Measurements from ENCODE around the gene SPCS2. TPM values are rescaled to one million over a fixed set of nuclear protein-coding genes. Genes with fewer than 3 reads are reported as not detected.

The SPCS2 gene
- 26.9 and 48.7 TPM in 2 replicates for total RNA-seq

DNA sequence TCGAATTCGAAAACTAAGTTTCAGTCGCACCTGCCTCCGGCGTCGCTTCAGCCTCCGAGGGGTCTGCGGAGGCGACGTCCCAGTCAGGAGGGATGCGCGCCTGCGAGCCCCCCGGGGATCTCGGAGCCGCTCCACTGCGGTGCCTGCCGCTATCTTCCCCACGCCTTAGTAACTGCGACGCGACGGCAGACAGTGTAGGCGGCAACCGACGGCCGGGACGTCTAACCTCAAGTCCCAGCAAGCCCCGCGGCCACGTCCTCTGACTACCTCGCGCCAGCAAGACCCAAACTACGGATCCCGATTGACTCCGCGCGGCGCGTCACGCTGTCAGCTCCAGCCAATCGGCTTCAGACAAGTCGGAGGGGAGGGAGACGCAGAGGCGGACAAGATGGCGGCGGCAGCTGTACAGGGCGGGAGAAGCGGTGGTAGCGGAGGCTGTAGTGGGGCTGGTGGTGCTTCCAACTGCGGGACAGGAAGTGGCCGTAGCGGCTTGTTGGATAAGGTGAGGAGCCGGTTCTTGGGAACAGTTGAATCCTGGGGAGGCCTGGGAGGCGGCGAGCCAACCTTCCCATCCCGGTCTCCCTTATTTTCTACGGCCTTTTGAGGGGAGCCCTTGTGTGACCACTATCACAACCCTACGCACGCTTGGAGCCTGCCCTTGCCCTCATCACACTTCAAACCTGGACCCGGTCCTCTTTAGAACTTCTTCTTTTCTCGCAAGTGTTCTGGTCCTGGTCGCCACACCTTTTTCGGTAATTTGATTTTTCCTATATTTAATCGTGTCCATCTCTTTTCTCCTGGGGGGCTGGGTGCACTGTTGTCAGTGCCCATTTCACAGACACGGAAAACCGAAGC, at the start of gene SPCS2, which contains the start of gene XRRA1:
Gene SPCS2, plus strand, starts transcription at position 369 of the 855 bp plus-strand sequence. Its CDS starts 20 bp downstream, at position 389.
Gene XRRA1, minus strand, starts transcription at position 194 of the 855 bp plus-strand sequence. CDS start 8,213 bp downstream, outside the sequence.

DNA sequence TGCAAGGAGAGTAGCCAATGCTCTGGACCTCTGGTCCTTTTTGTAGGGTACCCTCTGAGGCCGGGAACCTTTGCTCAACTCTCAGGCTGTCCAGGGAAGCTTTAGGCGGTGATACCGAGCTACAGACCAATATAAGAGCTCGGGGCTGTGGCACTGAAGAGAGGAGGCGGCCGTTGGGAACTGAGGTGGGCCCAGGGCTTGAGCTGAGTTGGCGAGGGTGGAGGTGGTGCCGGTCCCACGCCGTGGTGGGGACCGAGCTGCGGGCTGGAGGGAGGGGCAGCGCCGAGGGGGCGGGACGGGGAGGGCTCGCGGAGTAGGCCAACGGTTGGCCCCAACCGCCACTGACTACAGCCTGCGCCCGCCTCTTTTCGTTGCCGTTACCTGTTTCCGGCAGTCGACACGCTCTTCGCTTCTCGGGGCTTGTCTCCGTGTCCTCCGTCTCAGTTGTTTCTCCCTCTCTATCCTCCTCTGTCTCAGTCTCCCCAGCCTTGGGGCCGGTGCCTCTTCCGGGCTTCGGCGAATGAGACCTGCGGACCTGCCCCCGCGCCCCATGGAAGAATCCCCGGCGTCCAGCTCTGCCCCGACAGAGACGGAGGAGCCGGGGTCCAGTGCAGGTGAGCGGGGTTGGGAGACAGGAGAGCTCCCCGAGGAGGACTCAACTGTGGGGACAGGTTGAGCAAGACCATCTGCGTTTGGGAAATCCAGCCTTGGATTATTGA, 39.6 kb downstream of the SPCS2 start, which contains the start of gene NEU3:
Gene NEU3, plus strand, starts transcription at position 393 of the 719 bp plus-strand sequence. Its CDS starts 128 bp downstream, at position 521.

Small RNA genes within 50 kb of the gene (small RNA-seq; reads per million reads assigned to genes)
- gene RNU6-216P = not detected

Other genes with a start within 250 kb of the SPCS2 start
- 0.39 TPM in 1 of 2 replicates, not detected in the other for gene CHRDL2, start 217.8 kb upstream of the SPCS2 start, total RNA-seq
- 35.7 and 39.6 TPM in 2 replicates for gene RNF169, start 200.4 kb upstream of the SPCS2 start, total RNA-seq
- gene XRRA1, start 175 bp upstream of the SPCS2 start, total RNA-seq = 11.4 and 29.3 TPM in 2 replicates
- 10.2 and 10.7 TPM in 2 replicates for gene NEU3, start 39.7 kb downstream of the SPCS2 start, total RNA-seq
- gene OR2AT4, start 147.6 kb downstream of the SPCS2 start, total RNA-seq = not detected in 2 replicates
- gene SLCO2B1, start 201.8 kb downstream of the SPCS2 start, total RNA-seq = under 0.01 TPM in 1 of 2 replicates, not detected in the other